ENCODE results near the gene SERPINA4.

The SERPINA4 gene

DNA sequence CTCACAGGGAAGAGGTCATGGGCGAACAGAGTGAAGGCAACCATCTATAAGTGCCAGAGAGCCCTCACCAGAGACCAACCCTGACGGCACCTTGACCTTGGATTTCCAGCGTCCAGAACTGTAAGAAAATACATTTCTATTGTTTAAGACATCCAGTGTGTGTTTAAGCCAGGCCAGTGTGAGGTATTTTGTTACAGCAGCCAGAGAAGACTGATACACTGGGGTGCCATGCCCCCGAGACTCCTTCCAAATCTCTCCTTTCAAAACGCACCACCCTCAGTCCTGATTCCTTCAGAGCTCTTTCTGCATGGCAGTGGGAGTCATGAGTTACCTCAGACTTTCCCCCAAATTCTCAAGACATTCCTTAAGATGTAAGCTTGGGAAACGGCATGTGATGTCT lies 17.5 kb downstream of the SERPINA4 start:
- TF ChIP-seq, protein P1, sequence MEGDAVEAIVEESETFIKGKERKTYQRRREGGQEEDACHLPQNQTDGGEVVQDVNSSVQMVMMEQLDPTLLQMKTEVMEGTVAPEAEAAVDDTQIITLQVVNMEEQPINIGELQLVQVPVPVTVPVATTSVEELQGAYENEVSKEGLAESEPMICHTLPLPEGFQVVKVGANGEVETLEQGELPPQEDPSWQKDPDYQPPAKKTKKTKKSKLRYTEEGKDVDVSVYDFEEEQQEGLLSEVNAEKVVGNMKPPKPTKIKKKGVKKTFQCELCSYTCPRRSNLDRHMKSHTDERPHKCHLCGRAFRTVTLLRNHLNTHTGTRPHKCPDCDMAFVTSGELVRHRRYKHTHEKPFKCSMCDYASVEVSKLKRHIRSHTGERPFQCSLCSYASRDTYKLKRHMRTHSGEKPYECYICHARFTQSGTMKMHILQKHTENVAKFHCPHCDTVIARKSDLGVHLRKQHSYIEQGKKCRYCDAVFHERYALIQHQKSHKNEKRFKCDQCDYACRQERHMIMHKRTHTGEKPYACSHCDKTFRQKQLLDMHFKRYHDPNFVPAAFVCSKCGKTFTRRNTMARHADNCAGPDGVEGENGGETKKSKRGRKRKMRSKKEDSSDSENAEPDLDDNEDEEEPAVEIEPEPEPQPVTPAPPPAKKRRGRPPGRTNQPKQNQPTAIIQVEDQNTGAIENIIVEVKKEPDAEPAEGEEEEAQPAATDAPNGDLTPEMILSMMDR (IDR thresholded peaks at IDR 0.05; ENCODE audit: low read depth, low read length) = no peak

DNA sequence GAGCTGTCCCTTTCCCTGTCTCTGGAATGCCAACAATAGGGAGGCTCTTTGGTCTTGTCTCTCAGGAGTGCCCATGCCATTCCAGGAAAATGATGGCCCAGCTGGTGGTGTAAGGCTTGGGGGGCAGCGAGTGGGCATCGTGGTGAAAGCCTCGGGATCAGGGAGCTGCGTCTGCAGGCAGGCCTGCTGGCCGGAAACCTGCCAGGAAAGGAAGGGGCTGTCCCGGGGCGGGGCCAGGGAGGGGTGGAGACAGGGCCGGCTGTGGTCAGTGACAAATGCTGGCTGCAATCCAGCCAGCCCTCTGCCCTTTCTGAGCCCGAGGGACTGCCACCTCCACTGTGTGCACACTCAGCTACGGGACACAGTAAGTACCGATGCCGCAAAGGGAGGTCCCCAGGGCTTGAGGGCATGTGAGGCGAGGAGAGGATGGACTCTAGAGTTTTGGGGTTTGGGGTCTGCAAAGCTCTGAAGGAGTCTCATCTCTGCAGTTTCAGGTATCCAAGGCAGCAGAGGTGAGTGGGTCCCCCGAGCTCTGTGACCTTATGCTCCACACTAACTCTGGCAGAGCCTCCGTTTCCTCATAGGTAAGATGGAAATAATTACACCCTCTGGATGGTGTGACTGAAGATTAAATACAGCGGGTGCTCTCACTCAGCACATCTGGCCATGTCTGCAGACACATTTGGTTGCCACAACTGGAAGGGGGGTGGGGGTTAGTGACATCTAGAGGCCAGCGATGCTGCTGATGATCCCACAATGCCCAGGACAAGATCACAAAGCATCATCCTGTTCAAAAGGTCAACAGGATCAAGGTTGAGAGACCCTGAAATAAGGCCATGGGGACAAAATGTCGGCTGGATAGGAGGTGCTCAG lies 20.1 kb downstream of the SERPINA4 start, which contains the start of gene SERPINA5:
SERPINA5 (plus strand) TSS at position 300 of the 873 bp plus-strand sequence. CDS start 5,937 bp downstream, outside the sequence.
- TF ChIP-seq, protein P1 (IDR thresholded peaks at IDR 0.05; ENCODE audit: low read depth, low read length) = no peak
- H3K4me3 ChIP-seq (ENCODE audit: low read depth, low read length) = no peak within 1 kb of the TSS
- in situ Hi-C loops (cut with HindIII; ENCODE audit: low sequenced_read_pairs) = no loop called here
- DNase-seq (ENCODE audit: low read depth, low spot score) = peak; percentile 31

More for the DNA sequence above, 17.5 kb downstream of the SERPINA4 start:
- DNase-seq (ENCODE audit: low read depth, low spot score) = no peak
- in situ Hi-C loops (cut with HindIII; ENCODE audit: low sequenced_read_pairs) = no loop called here
- H3K4me3 ChIP-seq (ENCODE audit: low read depth, low read length) = no peak overlapping the region

DNA sequence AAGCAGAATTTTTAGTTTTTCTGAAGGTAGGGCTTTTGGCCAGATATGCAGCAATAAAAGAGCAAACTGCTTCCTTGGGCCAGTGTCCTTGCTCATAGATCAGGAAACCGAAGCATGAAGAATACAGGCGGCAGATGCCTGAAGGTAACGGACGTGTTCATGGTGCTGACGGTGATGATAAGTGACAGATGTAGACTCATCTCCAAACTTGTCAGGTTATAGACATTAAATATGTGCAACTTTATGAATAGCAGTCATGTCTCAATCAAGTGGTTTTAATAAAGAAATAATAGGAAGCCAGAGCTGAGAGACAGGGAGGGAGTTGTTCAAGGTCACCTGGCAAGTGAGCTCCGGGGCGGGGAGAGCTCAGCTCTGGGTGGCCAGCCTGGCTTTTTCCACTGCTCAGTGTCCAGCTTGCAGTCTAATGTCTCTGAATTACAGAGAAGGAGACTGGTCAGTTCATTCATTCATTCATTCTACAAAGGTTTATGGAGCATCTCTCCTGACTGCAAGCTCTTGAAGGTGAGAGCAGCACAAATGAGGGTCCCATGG lies 21.0 kb downstream of the SERPINA4 start:
- DNase-seq (ENCODE audit: low read depth, low spot score) = no peak
- TF ChIP-seq, protein P1 (IDR thresholded peaks at IDR 0.05; ENCODE audit: low read depth, low read length) = no peak
- no peak overlapping the region for H3K4me3 ChIP-seq (ENCODE audit: low read depth, low read length)
- in situ Hi-C loops (cut with HindIII; ENCODE audit: low sequenced_read_pairs) = no loop called here

DNA sequence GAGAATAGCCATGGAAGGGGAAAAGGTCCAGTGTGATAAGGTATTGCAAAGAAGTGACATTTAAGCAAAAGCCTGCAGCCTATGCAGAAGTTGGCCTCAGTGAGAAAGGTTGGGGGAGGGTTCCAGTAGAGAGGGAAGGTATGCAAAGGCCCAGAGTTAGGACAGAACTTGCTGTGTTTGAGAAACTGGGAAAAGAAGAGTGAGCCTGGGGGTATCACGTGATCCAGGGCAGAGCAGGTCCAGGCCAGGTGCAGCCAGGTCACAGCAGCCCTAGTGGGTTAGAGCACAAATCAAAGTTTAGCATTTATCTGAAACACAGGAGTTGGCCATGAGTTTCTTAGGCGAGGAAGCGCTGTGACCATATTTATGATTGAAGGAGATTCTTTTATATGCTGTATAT lies 21.6 kb downstream of the SERPINA4 start:
- in situ Hi-C loops (cut with HindIII; ENCODE audit: low sequenced_read_pairs) = no loop called here
- no peak for DNase-seq (ENCODE audit: low read depth, low spot score)
- TF ChIP-seq, protein P1 (IDR thresholded peaks at IDR 0.05; ENCODE audit: low read depth, low read length) = no peak
- no peak overlapping the region for H3K4me3 ChIP-seq (ENCODE audit: low read depth, low read length)

DNA sequence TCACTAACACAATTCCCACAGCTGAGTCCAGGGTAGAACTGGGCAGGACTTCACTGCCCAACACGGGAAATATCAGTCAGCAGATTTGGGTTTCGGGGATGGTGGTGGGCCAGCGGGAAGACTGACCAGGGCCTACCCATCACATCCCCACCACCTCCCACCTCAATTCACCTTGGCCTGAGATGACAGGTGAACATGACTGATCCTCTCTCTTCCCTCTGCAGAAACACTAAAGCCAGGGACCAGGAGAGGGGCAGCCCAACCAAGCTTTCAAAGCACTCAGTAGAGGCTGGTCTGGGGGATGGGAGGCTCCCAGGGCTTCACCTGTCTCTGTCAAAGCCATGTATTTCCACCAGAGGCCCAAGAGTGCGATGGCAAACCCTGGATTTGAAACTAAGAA lies 22.3 kb downstream of the SERPINA4 start:
- in situ Hi-C loops (cut with HindIII; ENCODE audit: low sequenced_read_pairs) = no loop called here
- no peak for DNase-seq (ENCODE audit: low read depth, low spot score)
- TF ChIP-seq, protein P1 (IDR thresholded peaks at IDR 0.05; ENCODE audit: low read depth, low read length) = no peak
- no peak overlapping the region for H3K4me3 ChIP-seq (ENCODE audit: low read depth, low read length)

DNA sequence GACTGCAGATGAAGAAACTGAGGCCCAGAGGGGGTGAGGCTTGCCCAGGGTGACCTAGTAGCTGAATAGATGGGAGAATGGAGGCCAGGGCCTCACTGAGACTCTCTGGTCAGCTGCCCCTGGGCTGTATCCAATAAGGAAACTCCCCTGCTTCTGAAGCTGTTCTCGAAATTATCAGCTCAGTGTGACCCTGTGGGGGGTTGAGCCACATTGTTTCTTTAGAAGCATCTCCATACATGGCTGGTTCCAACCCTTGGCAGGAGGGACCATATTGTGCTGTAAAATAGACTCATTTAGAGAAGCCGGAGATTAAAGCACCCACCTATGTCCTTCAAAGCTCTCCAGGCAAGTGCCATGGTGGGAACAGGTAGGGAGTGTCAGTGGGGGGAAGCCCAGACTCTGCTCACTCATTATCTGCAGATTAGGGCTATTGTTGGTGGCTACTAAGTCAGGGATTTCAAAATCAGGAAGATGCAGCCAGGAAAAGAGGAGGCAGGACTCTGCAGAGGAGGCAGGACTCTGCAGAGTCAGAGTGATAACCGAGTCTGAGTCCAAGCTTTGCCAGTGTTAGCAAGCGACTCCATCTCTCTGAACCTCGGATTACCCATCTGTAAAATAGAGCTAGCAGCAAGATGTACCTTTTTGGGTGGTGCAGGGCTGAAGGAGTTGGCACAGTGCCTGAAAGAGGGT lies 23.5 kb downstream of the SERPINA4 start:
- no peak for DNase-seq (ENCODE audit: low read depth, low spot score)
- in situ Hi-C loops (cut with HindIII; ENCODE audit: low sequenced_read_pairs) = no loop called here
- no peak overlapping the region for H3K4me3 ChIP-seq (ENCODE audit: low read depth, low read length)
- TF ChIP-seq, protein P1 (IDR thresholded peaks at IDR 0.05; ENCODE audit: low read depth, low read length) = no peak

Measured in astrocyte of the spinal cord (primary cell).